GM12878 (cell line): ENCODE measurements around the gene OR2T2.

Experiments used
- E2F4 ChIP-seq: IDR thresholded peaks from 2 replicates; pipeline ENCODE4 v1.6.1; 2012; ENCODE audit warnings: low read depth, low read length, improper control_type of control experiment
- JUNB ChIP-seq: IDR thresholded peaks from 2 replicates; pipeline ENCODE4 v1.6.1; 2016; ENCODE audit warnings: antibody characterized with exemption, mild to moderate bottlenecking
- RAD21 ChIP-seq: IDR thresholded peaks from 2 replicates; pipeline ENCODE4 v1.6.1; 2011; ENCODE audit warnings: mild to moderate bottlenecking, low read depth, low read length, moderate library complexity; ENCODE audit not compliant: insufficient read depth
- SP1 ChIP-seq: IDR thresholded peaks from one replicate; pipeline ENCODE4 v1.6.1; 2011; ENCODE audit warnings: low read depth, low read length
- SREBF1 ChIP-seq: IDR thresholded peaks from 2 replicates; pipeline ENCODE4 v1.6.1; 2012; ENCODE audit warnings: mild to moderate bottlenecking, low read length
- TF ChIP-seq, protein P1 (sequence below), 3 experiments: IDR thresholded peaks in 2 of 3; conservative IDR thresholded peaks in 1 of 3; 2 replicates each; pipeline ENCODE4 v1.5.1; 2011; ENCODE audit warnings: low read depth in 3 of 3, low read length in 3 of 3, mild to moderate bottlenecking in 3 of 3, control low read depth in 2 of 3, moderate library complexity in 2 of 3, inconsistent platforms in 1 of 3, mixed read lengths in 1 of 3; ENCODE audit not compliant: control insufficient read depth in 2 of 3, insufficient read depth in 1 of 3; ENCODE audit errors: extremely low read depth in 1 of 3
- TF ChIP-seq, protein P2 (sequence below): IDR thresholded peaks from 2 replicates; pipeline ENCODE4 v1.6.1; 2011; ENCODE audit warnings: borderline replicate concordance, low read depth, mild to moderate bottlenecking, moderate library complexity, mixed read lengths, low read length; ENCODE audit not compliant: insufficient read depth; ENCODE audit errors: extremely low read length
- TF ChIP-seq, protein P3 (sequence below): IDR thresholded peaks from 2 replicates; pipeline ENCODE4 v1.6.1; 2011; ENCODE audit warnings: low read depth, mild to moderate bottlenecking, low read length, moderate library complexity, borderline replicate concordance; ENCODE audit errors: extremely low read depth

GRCh38 chr1:248406721-248407692 lies 38.4 kb upstream of the OR2T2 start:
- TF ChIP-seq, protein P1, sequence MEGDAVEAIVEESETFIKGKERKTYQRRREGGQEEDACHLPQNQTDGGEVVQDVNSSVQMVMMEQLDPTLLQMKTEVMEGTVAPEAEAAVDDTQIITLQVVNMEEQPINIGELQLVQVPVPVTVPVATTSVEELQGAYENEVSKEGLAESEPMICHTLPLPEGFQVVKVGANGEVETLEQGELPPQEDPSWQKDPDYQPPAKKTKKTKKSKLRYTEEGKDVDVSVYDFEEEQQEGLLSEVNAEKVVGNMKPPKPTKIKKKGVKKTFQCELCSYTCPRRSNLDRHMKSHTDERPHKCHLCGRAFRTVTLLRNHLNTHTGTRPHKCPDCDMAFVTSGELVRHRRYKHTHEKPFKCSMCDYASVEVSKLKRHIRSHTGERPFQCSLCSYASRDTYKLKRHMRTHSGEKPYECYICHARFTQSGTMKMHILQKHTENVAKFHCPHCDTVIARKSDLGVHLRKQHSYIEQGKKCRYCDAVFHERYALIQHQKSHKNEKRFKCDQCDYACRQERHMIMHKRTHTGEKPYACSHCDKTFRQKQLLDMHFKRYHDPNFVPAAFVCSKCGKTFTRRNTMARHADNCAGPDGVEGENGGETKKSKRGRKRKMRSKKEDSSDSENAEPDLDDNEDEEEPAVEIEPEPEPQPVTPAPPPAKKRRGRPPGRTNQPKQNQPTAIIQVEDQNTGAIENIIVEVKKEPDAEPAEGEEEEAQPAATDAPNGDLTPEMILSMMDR (IDR thresholded peaks at IDR 0.05 in 2 of 3, conservative IDR thresholded peaks at IDR 0.05 in 1 of 3; ENCODE audit: control insufficient read depth in 2 of 3, extremely low read depth in 1 of 3, insufficient read depth in 1 of 3, low read depth in 3 of 3, low read length in 3 of 3): no peak
- TF ChIP-seq JUNB: peak; percentile 43; the same call in 1 of the 2 replicates
- no peak for TF ChIP-seq SREBF1
- TF ChIP-seq RAD21: no peak
- TF ChIP-seq, protein P2, sequence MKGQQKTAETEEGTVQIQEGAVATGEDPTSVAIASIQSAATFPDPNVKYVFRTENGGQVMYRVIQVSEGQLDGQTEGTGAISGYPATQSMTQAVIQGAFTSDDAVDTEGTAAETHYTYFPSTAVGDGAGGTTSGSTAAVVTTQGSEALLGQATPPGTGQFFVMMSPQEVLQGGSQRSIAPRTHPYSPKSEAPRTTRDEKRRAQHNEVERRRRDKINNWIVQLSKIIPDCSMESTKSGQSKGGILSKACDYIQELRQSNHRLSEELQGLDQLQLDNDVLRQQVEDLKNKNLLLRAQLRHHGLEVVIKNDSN: no peak
- TF ChIP-seq E2F4: no peak
- TF ChIP-seq, protein P3, sequence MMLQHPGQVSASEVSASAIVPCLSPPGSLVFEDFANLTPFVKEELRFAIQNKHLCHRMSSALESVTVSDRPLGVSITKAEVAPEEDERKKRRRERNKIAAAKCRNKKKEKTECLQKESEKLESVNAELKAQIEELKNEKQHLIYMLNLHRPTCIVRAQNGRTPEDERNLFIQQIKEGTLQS: no peak
- TF ChIP-seq SP1: no peak
